ENCODE results near the gene CXCL11.

DNA sequence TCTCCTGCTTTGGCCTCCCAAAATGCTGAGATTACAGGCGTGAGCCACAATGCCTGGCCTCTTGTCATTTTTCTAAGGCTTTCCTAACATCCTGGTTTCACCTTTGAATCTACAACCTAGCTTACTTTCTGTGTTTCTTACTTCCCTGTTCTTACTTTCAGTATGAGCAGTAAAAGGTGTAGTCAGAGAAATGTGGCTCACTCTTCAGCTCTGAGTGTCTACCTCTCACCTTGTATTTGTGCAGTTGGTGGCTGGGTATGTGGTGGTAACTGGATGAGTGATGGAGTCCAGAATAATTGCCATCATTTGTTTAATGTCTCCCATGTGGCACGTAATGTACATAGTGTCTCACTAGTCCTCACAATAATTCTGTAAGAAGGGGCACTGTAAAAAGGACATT is 19.1 kb upstream of the CXCL11 start:
- TF ChIP-seq, protein P1, sequence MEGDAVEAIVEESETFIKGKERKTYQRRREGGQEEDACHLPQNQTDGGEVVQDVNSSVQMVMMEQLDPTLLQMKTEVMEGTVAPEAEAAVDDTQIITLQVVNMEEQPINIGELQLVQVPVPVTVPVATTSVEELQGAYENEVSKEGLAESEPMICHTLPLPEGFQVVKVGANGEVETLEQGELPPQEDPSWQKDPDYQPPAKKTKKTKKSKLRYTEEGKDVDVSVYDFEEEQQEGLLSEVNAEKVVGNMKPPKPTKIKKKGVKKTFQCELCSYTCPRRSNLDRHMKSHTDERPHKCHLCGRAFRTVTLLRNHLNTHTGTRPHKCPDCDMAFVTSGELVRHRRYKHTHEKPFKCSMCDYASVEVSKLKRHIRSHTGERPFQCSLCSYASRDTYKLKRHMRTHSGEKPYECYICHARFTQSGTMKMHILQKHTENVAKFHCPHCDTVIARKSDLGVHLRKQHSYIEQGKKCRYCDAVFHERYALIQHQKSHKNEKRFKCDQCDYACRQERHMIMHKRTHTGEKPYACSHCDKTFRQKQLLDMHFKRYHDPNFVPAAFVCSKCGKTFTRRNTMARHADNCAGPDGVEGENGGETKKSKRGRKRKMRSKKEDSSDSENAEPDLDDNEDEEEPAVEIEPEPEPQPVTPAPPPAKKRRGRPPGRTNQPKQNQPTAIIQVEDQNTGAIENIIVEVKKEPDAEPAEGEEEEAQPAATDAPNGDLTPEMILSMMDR (conservative IDR thresholded peaks at IDR 0.05; ENCODE audit: low read length) = no peak
- TF ChIP-seq EZH2phosphoT487 (IDR thresholded peaks at IDR 0.05; ENCODE audit: borderline replicate concordance) = no peak

Data from Loucy (cell line).